Keratinocyte (primary cell): ENCODE results near the gene SPATS2. TPM values are rescaled to one million over a fixed set of nuclear protein-coding genes. Genes with fewer than 3 reads are reported as not detected.
"Not testable (repeated sequence)": the region's sequence is repeated elsewhere in the genome, so short reads cannot be mapped to it uniquely, and the experiment has no call there.

Experiments
- DNase-seq: peaks from one replicate; pipeline ENCODE4 v3.0.0-alpha.2; 2011; ENCODE audit warnings: low read depth, missing footprints, low spot score
- FAIRE-seq: peaks from 2 replicates; lab custom pipeline; 2011; peaks lifted over from hg19 to GRCh38; lab: Jason Lieb, UNC
- H2AFZ ChIP-seq: 2 replicates; pipeline ENCODE4 v1.6.0; 2012; ENCODE audit warnings: low read length, control low read depth, inconsistent platforms; ENCODE audit not compliant: control insufficient read depth
- H3K27ac ChIP-seq: 2 replicates; pipeline ENCODE4 v1.5.1; 2011; ENCODE audit warnings: low read length; ENCODE audit not compliant: control insufficient read depth, insufficient read depth
- H3K27me3 ChIP-seq: 3 replicates; pipeline ENCODE4 v1.6.0; 2011; ENCODE audit warnings: low read length; ENCODE audit not compliant: control insufficient read depth, insufficient read depth; ENCODE audit errors: extremely low read depth
- H3K36me3 ChIP-seq, 2 experiments: 2 replicates in 1 of 2; 3 replicates in 1 of 2; pipeline ENCODE4 v1.5.1; 2011; ENCODE audit warnings: low read length in 2 of 2, mild to moderate bottlenecking in 1 of 2; ENCODE audit not compliant: control insufficient read depth in 2 of 2, insufficient read depth in 2 of 2; ENCODE audit errors: extremely low read depth in 1 of 2
- H3K4me1 ChIP-seq: 3 replicates; pipeline ENCODE4 v1.5.1; 2011; ENCODE audit warnings: low read length; ENCODE audit not compliant: control insufficient read depth, insufficient read depth; ENCODE audit errors: extremely low read depth
- H3K4me2 ChIP-seq: 3 replicates; pipeline ENCODE4 v1.6.0; 2011; ENCODE audit warnings: low read depth, low read length; ENCODE audit not compliant: control insufficient read depth, insufficient read depth; ENCODE audit errors: extremely low read depth
- H3K4me3 ChIP-seq, 3 experiments: fragments of 200-600 bp in 1 of 3; sonication (generic) in 1 of 3; 2 replicates in 2 of 3; 3 replicates in 1 of 3; pipeline ENCODE4 v1.5.1; 2011 to 2016; ENCODE audit warnings: low read length in 3 of 3, mild to moderate bottlenecking in 3 of 3, control low read depth in 2 of 3, inconsistent platforms in 1 of 3, low read depth in 1 of 3, mixed read lengths in 1 of 3, mixed run types in 1 of 3, moderate library complexity in 1 of 3; ENCODE audit not compliant: control insufficient read depth in 2 of 3, insufficient read depth in 2 of 3; ENCODE audit errors: extremely low read depth in 1 of 3
- H3K79me2 ChIP-seq: 2 replicates; pipeline ENCODE4 v1.6.0; 2012; ENCODE audit warnings: low read length; ENCODE audit not compliant: control insufficient read depth, insufficient read depth
- H3K9ac ChIP-seq: 3 replicates; pipeline ENCODE4 v1.6.0; 2011; ENCODE audit warnings: low read length; ENCODE audit not compliant: control insufficient read depth, insufficient read depth; ENCODE audit errors: extremely low read depth
- H3K9me1 ChIP-seq: 3 replicates; pipeline ENCODE4 v1.6.0; 2011; ENCODE audit warnings: low read length; ENCODE audit not compliant: control insufficient read depth, insufficient read depth; ENCODE audit errors: extremely low read depth
- H3K9me3 ChIP-seq: 2 replicates; pipeline ENCODE4 v1.5.1; 2012; ENCODE audit warnings: low read depth, low read length; ENCODE audit not compliant: control insufficient read depth
- H4K20me1 ChIP-seq: 3 replicates; pipeline ENCODE4 v1.6.0; 2011; ENCODE audit warnings: low read length; ENCODE audit not compliant: control insufficient read depth, insufficient read depth; ENCODE audit errors: extremely low read depth
- CTCF ChIP-seq, 3 experiments: IDR thresholded peaks in 1 of 3; conservative IDR thresholded peaks in 1 of 3; optimal IDR thresholded peaks in 1 of 3; 2 replicates in 2 of 3; 3 replicates in 1 of 3; pipeline versions ENCODE3 to v1.5.1; 2011; ENCODE audit warnings: low read length in 3 of 3, mild to moderate bottlenecking in 3 of 3, moderate library complexity in 2 of 3, control low read depth in 1 of 3, inconsistent platforms in 1 of 3; ENCODE audit not compliant: insufficient read depth in 2 of 3; ENCODE audit errors: extremely low read depth in 1 of 3
- EZH2 ChIP-seq: IDR thresholded peaks from one replicate; pipeline ENCODE4 v1.6.1; 2012; ENCODE audit warnings: inconsistent platforms, mild to moderate bottlenecking, low read length, moderate library complexity
- dilution Hi-C: fragments of 300-500 bp; cut with MboI; formaldehyde crosslinking; loops from one replicate; pipeline ENCODE4 v1.7.0; 2020; ENCODE audit warnings: low sequenced_read_pairs; ENCODE audit not compliant: extremely low pct_ligation_motif_present
- polyA minus RNA-seq, 3 experiments: library from RNA; depleted of rRNA, polyadenylated mRNA; stranded (reverse); fragments of >200 nt; gene quantifications; 1 replicate in 1 of 3; 2 replicates in 1 of 3; 3 replicates in 1 of 3; pipeline ENCODE4 v1.2.3, GENCODE V29; 2011
- polyA plus RNA-seq, 5 experiments: library from polyadenylated mRNA; depleted of rRNA in 3 of 5; stranded (reverse) in 3 of 5; stranded (forward) in 1 of 5; unstranded in 1 of 5; fragments of >200 nt; gene quantifications; 1 replicate in 1 of 5; 2 replicates in 3 of 5; 3 replicates in 1 of 5; pipeline versions ENCODE4 v1.2.1 to v1.2.3, GENCODE V29; 2011 to 2012; ENCODE audit warnings: missing spikeins in 2 of 5, low read depth in 1 of 5, low replicate concordance in 1 of 5

The SPATS2 gene
- polyA plus RNA-seq (46.2 to 51.3 TPM (median 47.9 TPM) in 3 replicates), polyA minus RNA-seq (45.5 to 79.7 TPM (median 46.4 TPM) in 3 replicates)
- polyA plus RNA-seq (2011; ENCODE audit: low read depth): 26.2 TPM
- 46.1 and 75.1 TPM in 2 replicates for polyA plus RNA-seq (2011; cell fraction: cytosol; rRNA removed)
- polyA plus RNA-seq (2011; cell fraction: nucleus; rRNA removed): 54.4 and 55.0 TPM in 2 replicates
- 13.2 and 32.0 TPM in 2 replicates for polyA plus RNA-seq (2012; ENCODE audit: low replicate concordance)
- polyA minus RNA-seq (2011; cell fraction: cytosol; rRNA and poly(A)+ RNA removed): 50.5 TPM
- polyA minus RNA-seq (2011; cell fraction: nucleus; rRNA and poly(A)+ RNA removed): 39.5 and 62.9 TPM in 2 replicates

GRCh38 chr12:49367381-49368239 is at the start of gene SPATS2:
TSS of gene SPATS2 (plus strand) at chr12:49367462. CDS start at chr12:49461013, 93,551 bp downstream.
- dilution Hi-C loops: no loop called here
- Histone ChIP-seq H3K36me3 (peaks cover 0 to 2% of the 10 kb centered on the region in 2 experiments), H3K4me3 (peak within 1 kb of the TSS; percentile 78 to 97 (median 91)), H2AFZ (peak within 1 kb of the TSS; percentile 93), H3K4me2 (peak within 1 kb of the TSS; percentile 90), H3K4me1 (peaks cover 33% of the 10 kb centered on the region), H3K27me3 (no peaks in the 10 kb centered on the region), H3K79me2 (peaks cover 56% of the 10 kb centered on the region), H4K20me1 (no peaks in the 10 kb centered on the region), H3K9ac (peak within 1 kb of the TSS; percentile 96), H3K9me1 (no peaks in the 10 kb centered on the region), H3K9me3 (no peaks in the 10 kb centered on the region), H3K27ac (peak within 1 kb of the TSS; percentile 91)
- DNase-seq: no peak
- FAIRE-seq: no peak
- TF ChIP-seq CTCF (optimal IDR thresholded peaks at IDR 0.05 in 1 of 3, IDR thresholded peaks at IDR 0.05 in 1 of 3, conservative IDR thresholded peaks at IDR 0.05 in 1 of 3; ENCODE audit: extremely low read depth in 1 of 3, insufficient read depth in 2 of 3, low read length in 3 of 3) (no peak), EZH2 (no peak)

- H4K20me1 ChIP-seq, H3K9me1 ChIP-seq, dilution Hi-C loops, H3K4me2 ChIP-seq, H3K27ac ChIP-seq, H3K27me3 ChIP-seq, H3K9me3 ChIP-seq, DNase-seq, FAIRE-seq, H2AFZ ChIP-seq, H3K79me2 ChIP-seq, H3K9ac ChIP-seq, H3K36me3 ChIP-seq, H3K4me3 ChIP-seq: not testable (repeated sequence)
- peaks cover 12% of the 10 kb centered on the region for H3K4me1 ChIP-seq
Observed at GRCh38 chr12:49320411-49321103, 46.7 kb upstream of the SPATS2 start.
